ENCODE results near the gene ANKMY1.
"Not testable (repeated sequence)": the region's sequence is repeated elsewhere in the genome, so short reads cannot be mapped to it uniquely, and the experiment has no call there.

ANKMY1 gene

DNA sequence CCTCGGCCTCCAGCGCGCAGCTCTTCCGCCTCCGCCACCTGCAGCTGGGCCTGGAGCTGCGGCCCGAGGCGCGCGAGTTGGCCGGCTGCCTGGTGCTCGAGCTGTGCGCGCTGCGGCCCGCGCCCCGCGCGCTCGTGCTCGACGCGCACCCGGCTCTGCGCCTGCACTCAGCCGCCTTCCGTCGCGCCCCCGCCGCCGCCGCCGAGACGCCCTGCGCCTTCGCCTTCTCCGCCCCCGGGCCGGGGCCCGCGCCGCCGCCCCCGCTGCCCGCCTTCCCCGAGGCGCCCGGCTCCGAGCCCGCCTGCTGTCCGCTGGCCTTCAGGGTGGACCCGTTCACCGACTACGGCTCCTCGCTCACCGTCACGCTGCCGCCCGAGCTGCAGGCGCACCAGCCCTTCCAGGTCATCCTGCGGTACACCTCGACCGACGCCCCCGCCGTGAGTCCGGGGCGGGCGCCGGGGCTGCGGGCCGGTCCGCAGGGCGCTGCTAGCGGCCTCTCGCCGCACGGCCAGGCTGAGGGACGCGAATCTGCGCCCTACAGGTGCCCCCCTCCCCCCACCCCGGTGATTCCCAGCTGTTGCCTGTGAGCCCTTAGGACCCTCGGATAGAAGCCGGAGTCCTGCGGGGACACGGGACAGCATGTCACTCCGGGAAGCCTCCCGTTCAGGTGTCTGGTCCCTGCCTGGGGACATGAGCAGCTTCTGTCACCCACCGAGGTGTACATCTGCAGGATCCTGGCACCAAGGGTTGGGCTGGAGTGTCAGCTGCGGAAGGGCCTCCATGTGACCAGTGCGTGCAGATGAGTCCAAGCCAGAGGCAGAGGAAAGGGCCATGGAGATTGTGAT is 11.1 kb upstream of the ANKMY1 start:
- DNase-seq: peak; percentile 44 to 64

DNA sequence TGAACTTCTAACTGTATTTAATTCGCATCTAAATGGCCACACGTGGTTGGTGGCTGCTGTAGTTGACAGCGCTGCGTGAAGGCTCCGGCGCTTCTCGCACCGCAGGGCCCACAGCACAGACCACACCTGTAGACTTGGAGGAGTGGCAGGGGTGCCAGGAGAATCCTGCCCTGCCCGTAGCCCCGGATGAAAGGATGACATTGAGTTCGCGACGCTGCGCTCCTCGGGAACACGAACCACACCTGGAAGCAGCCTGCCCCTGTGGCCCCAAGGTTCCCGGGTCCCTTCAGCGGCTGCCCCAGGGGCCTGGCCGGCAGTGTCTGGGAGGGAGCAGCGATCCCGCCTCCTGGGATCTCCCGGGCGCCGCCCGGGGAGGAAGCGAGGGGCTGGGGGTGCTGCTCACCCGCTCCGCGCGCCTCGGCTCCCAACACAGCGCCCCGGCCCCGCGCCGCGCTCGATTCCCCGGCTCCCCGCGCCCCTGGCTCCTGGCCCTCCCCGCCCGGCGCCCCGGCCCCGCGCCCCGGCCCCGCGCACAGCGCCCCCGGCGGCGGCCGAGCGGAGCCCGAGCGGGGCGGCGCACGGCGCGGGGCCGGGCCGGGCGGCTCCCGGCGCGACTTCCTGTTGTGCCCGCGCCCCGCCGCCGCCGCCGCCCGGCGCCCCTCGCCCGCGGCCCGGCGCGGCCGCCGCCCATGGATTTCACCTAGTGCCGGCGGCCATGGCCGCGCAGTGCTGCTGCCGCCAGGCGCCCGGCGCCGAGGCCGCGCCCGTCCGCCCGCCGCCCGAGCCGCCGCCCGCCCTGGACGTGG is 10.3 kb upstream of the ANKMY1 start, which contains the start of gene RNPEPL1:
Gene RNPEPL1, plus strand, starts transcription at position 613 of the 806 bp plus-strand sequence. Its CDS starts 103 bp downstream, at position 716.
- peak; percentile 19 to 66 for DNase-seq

DNA sequence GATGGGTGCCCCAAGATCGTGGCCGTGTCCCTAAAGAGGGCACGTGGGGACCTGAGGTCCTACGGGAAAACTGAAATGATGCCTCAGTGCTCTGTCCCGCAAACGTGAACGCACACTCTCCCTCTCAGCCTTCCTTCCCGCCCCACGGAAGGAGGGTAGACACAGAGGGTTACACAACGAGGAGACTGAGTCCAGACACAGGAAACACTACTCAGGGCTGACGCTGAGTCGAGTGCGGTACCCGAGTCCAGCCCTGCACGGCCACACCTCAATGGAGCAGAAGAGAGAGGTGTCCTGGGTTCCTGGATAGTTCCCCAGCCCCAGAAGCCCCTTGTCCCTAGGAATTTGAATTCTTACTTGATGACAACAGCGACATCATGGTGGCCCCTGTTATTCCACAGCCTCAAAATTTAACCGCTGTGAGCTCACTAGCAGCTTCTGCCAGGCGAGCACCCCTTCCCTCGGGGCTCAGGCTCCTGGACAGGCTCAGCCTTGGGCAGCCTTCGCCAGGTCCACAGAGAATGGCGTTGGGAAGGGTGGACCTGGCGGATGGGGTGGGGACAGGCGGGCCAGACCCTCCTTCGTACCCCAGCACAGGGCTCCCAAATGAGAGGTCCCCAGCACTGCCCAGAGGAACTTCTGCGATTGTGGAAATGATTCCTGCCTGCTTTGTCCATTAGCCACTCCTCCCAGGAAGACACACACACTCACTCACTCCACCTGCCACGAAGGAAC is 9.5 kb upstream of the ANKMY1 start:
- peak in 1 of 2 donors; percentile 40 for DNase-seq

DNA sequence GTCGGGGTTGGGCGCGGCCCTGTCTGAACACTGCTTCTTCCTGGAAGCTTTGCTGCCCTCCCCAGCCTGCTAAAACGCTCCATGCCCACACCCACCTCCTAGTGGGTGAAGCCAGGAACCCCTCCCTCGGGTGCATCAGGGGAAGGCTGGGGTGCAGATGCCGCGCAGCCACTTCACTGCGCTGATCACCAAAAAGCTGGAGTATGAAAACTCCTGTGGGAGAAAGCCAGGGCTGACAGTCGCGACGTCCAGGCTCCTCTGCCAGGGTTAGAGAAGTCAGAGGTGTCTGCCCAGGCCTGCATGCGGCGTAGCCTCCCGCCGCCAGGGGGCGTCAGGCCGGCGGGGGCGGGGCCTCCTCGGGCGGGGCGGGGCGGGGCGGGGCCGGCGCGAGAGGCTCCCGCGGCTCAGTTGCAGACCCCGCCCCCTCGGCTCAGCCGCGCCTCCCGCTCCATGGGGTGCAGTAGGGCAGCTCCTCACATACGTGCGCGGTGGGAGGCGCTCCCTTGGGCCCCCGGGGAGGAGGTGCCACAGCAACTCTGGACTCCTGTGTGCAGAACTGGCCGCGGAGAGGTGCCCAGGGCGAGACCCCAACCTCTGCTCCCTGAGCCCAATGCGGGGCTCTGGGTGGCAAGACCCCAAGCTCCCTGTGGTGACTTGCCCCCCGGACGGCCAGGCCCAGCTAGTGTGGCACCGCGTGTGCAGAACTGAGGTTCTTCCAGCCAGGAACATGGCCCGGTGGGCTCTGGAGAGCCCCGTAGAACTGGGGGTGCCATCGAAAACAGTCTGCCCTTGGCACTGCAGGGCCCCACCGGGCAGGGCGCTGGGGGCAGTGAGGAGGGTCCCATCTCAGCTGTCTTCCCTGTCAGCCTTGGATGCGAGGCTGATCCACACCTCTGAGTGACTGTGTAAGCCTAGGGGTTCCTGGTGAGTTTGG is 8.7 kb upstream of the ANKMY1 start:
- DNase-seq: peak; percentile 92 to 94

DNA sequence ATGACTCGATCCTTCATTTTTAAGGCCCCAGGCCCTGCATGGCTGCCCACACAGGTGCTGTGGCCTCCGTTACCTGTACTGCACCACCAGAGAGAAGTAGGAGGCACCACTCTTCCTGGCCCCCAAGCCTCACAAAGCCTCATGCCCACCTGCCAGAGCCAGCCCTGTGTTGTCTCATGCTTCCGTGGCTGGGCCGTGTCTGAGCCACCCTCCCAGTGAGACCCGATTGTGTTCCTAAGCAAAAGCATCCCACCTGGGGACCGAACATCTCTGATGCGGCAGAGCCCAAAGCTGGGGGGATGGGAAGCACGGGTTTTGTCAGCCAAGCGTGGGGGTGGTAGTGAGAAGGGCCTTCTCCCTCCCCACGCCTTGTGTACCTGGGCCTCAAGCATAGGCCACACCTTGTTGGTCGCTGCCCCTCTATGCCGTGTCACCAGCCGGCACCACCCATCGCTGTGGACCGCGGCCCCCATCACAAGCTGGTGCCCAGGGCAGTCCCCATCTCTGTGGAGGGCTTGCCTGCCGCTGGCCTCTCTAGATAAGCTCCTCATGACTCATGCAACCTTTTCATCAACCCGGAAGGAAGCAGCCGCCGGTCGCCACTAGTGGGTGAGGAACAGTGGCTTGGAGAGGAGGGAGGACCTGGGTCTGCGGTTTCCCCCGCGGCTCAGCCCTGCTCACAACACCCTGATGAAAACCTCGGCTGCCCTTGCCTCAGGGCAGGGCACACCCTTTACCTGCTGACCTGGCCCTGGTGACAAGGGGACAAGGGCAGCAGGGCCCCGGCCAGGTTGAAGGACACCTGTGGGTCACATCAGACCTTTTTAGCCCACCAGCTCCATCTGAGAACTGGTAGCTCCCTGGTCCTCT is 7.8 kb upstream of the ANKMY1 start:
- DNase-seq: peak; percentile 89 to 93

DNA sequence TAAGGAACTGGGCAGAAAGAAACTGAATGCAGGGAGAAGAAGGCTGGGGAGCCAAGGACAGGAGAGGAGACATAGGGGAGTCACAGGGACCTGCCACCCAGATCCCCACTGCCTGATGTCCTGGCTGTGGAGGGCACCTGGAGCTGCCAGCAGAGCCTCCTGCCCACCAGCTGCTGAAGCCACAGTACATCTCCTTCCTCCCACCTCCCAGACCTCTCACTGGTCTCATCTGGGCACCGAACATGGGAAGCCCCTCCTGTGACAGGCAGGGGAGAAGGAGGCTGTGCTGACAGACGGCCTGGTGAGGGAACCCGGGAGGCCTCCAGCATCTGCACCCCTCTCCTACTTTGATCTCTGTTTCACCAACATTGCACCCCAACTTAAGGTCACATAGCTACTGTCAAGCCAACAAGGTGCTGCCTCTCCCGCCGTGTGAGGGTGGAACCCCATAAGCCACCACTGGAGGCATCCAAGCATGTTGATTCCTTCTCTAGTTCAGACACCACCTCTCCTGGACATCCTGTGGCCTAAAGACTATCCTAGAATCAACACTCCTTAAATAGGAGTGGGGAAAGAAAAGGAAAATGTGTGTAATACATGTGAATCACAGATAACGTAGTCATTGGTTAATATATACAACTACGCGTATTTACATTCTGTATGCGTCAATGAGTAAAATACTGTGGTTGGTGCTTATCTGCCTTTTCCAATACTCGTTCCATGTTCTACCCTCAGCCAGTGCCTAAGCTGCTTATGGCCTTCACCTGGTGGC is 7.0 kb upstream of the ANKMY1 start:
- DNase-seq: peak; percentile 11 to 19

DNA sequence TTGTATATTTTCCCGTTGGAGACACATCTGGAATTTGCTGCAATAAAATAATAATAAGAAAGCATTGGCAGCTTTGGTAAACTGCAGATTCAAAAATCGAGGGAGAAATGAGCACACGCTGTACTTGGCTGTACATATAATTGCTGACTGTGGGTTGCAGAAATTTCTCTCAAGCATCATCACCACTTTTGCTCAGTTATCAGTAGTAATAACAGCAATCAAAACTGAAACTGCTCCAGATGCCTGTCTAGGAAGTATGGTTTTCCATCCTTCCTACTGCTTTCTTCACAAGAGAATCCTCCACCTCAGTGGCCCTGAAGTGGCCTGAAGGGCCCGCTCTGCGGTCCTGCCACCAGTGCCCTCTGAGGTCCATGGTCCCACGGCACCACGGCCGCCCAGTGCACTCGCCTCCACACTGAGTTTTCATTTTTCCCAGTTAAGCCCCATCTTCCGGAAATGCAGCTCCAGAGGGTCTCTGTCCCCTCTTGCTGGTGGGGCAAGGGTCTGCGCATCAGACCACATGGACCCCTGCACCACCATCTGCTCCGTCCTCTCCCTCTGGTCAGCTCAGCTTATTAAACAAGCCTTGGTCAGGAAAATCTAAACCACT is 6.3 kb upstream of the ANKMY1 start:
- no peak for DNase-seq

DNA sequence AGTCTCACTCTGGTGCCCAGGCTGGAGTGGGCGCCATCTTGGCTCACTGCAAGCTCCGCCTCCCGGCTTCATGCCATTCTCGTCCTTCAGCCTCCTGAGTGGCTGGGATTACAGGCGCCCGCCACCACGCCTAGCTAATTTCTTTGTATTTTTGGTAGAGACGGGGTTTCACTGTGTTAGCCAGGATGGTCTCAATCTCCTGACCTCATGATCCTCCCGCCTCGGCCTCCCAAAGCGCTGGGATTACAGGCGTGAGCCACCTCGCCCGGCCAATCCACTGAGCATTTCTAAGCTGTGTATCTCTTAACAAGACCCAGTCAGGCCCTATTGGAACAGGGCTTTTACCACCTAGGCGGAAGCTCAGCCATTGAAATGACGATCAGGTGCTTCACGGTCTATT is 5.4 kb upstream of the ANKMY1 start:
- DNase-seq: not testable (repeated sequence)

DNA sequence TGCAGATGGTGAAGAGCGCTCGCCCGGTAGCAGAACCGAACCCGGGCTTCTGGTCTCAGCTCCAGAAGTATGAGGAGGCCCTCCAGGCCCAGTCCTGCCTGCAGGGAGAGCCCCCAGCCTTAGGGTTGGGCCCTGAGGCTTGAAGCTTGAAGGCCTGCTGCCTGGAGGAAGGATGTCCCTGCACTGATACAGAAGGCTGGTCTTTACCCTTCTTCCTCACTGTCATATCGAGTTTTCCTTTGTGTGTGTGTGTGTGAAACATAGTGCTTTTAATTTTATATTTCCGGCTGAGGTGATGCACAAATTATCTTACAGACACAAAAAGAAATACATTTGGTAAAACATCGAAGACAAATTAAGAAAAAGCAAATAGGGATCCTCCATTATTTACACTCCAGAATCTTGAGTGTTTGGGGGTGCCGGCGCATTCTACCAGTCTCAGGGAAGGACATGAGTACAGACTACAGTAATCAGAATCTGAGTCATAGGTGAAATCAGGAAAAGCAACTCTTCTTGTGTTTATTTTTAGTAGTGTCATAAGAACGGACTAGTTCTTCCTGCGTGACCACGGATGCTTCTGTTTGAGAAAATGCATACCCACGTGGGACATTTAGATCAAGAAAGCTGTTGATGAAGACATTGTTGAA is 3.7 kb upstream of the ANKMY1 start:
- peak; percentile 84 to 88 for DNase-seq

DNA sequence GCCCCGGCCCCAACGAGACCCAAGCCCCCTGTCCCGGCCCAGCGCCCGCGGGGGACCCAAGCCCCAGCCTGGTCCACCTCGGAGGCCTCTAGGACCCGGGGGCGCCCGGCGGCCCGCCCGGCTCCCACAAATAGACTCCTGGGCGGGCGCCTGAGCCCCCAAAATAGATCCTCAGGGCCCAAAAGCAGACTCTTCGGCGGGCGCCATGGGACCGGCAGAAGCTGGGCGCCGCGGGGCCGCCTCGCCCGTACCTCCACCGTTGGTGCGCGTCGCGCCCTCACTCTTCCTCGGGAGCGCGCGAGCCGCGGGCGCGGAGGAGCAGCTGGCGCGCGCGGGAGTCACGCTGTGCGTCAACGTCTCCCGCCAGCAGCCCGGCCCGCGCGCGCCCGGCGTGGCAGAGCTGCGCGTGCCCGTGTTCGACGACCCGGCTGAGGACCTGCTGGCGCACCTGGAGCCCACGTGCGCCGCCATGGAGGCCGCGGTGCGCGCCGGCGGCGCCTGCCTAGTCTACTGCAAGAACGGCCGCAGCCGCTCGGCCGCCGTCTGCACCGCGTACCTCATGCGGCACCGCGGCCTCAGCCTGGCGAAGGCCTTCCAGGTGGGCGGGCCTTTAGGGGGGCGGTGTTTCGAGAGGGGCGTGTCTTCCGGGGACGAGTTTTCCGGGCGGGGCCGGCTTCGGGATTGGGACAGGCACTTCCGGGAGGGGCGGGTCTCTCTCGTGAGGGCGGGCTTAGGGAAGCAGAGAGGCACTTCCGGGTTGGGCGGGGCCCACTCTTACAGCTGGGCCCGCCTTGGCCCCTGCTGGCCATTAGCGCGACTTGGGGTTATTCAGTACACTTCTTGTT is 2.9 kb upstream of the ANKMY1 start:
- DNase-seq: peak; percentile 99

DNA sequence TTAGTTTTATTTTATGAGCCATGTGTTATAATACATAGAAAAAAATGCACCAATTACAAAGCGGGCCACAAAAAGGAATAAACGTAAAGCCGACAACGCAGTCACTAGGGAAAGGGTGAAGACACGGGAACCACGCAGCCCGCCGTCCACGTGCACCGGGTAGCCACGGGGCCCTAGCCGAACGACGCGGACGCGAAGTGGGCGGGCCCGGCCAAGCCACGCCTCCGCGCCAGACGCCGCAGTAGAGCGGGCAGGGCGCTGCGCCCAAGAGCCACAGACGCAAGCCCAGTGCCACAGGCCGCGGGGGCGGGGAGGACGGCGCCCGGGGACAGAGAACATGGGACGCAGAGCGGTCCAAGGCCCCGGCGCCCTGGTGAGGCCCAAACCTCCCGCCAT is 2.3 kb upstream of the ANKMY1 start, which contains the start of gene DUSP28:
Gene DUSP28, plus strand, starts transcription at position 274 of the 396 bp plus-strand sequence. CDS start 328 bp downstream, outside the sequence.
- peak; percentile 98 to 99 for DNase-seq

DNA sequence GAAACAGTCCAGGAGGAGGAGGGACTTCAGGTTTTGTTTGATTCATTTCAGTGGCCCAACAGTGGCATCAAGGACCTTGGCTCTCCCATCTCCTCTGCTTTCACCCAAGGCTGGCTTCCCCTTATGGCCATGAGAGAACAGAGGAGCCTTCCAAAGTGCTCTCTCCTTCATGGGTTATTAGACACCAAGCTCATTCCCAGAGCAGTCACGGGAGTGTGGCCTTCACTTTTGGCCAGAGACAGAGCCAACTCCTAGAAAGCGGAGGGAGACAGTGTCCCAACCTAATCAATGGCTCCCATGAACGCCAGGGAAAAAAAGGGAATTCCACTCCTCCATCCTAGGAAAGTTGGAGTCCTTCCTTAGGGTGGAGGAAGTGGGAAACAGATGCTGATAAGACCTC is 1.5 kb upstream of the ANKMY1 start:
- no peak for DNase-seq

DNA sequence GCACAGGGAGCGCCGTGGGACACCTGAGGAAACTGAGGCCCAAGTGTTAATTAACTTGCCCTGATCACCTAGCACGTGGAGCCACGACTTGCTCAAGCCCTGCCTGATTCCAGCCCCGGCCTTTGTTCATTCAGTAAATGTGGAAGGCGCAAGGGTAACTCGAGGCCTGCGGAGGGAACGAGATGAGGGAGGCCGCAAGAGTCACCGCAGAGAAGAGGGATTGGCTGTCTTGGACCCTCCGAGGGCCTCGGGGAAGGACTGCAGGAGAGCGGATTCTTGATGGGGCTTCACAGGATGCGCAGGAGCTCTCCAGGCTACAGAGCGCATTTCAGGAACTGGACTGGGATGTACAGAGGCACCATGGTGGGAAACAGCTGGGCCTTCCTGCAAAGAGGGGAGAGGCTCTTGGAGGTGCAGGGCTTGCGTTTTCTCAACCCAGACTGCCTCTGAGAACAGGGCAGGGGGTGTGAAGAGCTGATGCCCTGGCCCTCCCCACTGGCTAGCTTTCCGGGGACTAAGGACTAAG is 511 bp upstream of the ANKMY1 start:
- no peak for DNase-seq

DNA sequence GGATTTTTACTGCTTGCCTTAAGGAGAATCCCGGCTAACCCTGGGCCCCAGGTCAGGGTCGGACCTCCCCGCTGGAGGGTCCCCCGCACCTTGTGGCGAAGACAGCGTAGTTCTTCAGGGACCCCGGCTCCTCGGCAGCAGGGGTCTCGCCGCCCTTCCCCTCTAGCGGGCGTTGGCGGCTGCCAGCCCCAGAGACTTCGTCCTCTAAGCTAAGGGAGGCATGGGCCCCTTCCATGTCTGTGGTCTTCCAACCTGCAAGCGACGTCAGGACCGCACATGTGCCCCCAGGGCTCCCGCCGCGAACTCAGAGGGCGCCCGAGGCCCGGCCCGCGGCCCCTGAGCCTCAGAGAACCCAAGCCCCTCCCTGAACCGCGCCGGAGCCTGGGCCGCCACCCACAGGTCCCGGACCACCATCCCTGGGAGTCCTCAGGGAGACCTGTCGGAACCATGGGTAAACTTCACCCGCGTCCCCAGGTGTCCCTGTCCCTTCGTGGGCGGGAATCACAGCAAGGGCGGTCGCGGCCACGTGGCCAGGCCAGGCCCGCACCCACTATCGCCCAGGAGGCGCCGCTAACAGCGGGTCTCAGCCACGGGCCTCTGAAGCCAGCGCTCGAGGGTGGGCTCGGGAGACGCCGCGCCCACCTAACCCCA is 562 bp downstream of the ANKMY1 start:
- DNase-seq: no peak

DNA sequence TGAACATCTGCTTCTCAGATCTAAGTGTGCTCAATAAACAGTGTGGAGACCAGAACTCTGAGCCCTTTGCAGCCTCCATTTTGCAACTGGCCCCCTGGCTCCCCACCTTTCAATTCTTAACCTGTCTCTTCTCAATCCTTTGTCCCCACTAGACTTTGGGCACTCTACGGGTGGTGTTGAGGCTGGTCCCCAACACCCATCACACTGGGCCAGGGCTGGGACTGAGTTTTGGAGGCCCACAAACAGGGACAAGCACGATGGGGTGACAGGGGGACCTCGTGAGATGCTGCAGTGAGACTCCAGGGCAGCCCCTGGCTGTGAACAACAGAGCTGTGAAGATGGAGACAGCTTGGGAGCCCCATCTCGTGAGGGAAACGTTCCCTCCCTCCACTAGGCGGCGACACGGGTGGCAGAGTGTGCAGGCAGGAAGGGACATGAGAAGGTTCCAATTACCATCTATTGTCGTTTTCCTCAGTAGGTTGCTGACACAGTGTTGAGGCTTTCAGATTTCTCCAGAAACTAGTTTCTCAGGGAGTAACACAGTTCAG is 1.2 kb downstream of the ANKMY1 start:
- peak; percentile 28 to 38 for DNase-seq

DNA sequence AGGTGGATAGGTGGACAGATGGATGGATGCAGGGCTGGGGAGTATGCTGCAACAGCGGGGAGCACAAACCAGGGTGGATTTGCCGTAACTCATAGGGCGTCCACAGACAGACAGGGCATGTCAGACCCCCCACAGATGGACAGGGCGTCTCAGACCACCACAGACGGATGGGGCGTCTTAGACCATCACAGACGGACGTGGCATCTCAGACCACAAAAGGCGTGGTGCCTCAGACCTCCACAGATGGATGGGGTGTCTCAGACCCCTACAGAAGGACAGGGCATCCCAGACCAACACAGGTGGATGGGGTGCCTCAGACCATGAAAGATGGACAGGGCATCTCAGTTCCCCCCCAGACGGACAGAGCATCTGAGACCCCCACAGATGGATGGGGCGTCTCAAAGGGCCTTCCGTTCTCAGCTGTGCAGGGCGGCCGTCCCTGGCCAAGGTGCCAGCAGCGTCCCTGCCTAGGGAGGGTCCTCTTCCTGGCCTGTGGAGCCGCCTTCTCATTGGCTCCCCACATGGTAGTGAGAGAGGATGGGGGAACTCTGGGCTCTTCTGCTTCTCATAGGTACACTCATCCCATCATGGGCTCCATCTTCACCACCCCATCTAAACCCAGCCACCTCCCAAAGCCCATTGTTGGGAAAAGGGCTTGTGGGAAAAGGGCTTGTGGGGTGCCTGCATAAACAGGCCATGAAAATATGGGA is 2.1 kb downstream of the ANKMY1 start:
- DNase-seq: no peak
